HG03378 (cell line): ENCODE results near the gene TNFSF11.
"Not testable (repeated sequence)": the region's sequence is repeated elsewhere in the genome, so short reads cannot be mapped to it uniquely, and the experiment has no call there.

Experiments
- ATAC-seq: cut with Tn5 transposase; IDR thresholded peaks from one replicate; pipeline ENCODE4 v1.9.1; 2021; ENCODE audit warnings: mild to moderate bottlenecking, moderate library complexity; ENCODE audit not compliant: unreplicated experiment

The TNFSF11 gene

DNA sequence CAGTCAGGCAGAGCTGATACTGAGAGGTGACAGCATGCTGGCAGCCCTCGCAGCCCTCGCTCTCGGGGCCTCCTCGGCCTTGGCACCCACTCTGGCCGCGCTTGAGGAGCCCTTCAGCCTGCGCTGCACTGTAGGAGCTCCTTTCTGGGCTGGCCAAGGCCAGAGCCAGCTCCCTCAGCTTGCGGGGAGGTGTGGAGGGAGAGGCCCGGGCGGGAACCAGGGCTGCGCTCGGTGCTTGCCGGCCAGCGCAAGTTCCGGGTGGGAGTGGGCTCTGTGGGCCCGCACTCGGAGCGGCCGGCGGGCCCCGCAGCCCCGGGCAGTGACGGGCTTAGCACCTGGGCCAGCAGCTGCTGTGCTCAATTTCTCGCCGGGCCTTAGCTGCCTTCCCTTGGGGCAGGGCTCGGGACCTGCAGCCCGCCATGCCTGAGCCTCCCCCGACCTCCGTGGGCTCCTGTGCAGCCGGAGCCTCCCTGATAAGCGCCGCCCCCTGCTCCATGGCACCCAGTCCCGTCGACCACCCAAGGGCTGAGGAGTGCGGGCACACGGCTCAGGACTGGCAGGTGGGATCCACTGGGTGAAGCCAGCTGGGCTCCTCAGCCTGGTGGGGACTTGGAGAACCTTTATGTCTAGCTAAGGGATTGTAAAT, 14.3 kb upstream of the TNFSF11 start:
- ATAC-seq = not testable (repeated sequence)

GRCh38 chr13:42560320-42560719, 13.6 kb upstream of the TNFSF11 start:
- ATAC-seq = not testable (repeated sequence)

- ATAC-seq = no peak
Measured at GRCh38 chr13:42561752-42562467, 12.0 kb upstream of the TNFSF11 start.

GRCh38 chr13:42567906-42568305, 6.0 kb upstream of the TNFSF11 start:
- no peak for ATAC-seq

- no peak for ATAC-seq
Measured at GRCh38 chr13:42569576-42570344, 4.2 kb upstream of the TNFSF11 start.

DNA sequence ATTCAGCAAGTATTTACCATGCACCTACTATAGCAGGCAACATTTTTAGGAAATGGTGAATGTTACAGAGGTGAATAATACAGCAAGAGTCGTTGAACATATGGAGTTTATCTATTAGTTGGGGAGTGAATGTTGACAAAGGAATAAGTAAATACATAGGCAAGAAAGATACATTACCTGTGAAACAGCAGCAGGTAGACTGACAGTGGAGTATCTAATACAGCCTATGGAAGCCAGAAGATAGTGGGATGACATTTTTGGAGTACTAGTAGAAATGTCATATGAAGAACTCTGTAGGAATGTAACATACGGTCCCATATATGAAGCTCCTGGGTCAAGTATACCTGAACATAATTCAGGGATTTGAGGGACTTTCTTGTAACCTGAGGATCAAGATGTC, 2.1 kb upstream of the TNFSF11 start:
- ATAC-seq = no peak

DNA sequence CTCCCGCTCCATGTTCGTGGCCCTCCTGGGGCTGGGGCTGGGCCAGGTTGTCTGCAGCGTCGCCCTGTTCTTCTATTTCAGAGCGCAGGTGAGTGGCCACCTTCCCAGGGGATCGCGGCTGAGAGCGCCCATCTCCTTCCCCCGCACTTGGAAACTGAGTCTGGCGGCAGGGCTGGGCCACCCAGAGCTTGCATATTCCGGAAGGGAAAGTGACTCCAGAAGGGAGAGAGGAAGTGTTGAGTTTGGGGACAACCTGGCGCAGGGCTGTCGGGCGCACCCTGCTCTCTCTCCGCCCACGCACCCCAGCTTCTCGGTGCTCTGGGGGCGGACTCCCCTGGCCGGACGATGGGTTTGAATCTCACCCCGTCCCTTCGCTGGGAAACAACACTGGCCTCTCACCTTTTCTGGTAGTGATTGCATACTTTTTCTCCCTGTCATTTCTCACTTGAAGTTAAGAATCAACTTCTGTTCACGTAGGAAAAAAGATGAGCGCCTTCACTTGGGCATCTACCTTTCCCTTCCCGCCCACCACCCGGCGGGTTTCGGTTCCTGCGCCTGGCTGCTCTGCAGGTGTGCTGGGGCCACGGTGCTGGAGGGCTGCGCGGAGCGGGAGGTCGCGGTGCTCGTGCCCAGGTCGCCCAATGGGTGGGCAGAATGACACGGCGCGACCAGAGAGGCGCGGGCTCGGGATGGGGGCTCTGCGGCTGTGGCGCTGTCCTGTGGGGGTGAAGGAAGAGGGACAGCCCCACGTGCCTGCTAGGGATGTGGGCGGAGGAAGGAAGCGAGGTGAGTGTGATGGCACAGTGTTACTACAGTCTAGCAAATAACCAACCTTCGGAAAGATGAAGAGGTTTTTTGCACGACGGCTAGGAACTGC, 721 bp downstream of the TNFSF11 start:
- ATAC-seq = peak; percentile 57

- ATAC-seq = no peak
Measured at GRCh38 chr13:42575938-42576337, 2.0 kb downstream of the TNFSF11 start.

DNA sequence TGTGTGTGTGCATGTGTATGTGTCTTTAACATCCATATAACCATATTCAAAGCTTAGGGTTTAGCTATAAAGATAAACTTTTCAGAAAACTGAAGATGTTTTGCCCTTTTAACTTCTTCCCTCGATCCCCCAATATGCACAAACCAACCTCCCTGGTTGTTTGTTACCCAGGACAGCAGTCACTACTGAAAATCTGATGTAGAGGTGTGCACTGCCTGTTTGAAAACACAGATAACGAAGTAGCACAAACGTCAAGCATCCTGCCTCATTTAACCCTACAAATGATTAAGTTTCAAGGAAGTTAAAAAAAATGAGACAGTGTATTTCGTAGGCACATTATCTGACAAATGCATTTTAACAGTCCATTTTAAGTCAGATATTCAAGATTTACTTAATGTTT, 3.6 kb downstream of the TNFSF11 start:
- ATAC-seq = no peak

DNA sequence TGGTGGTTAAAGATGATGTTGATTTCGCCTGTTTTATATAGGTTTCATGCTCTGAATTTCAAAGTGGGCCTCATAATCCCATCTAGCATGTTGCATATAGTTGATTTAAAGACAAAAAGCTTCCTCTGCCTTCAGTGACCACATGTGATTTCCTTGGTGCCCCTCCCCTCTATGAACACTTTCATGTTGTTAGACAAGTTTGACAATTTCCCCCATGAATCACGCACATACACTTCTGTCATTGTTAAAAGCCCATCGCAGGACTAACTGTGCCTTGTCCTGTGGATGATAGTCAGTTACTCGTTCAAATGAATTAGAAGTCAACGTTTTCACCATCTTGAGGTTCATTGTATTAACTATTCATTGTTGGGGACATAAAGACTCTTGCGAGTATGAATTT, 6.7 kb downstream of the TNFSF11 start:
- ATAC-seq = no peak

DNA sequence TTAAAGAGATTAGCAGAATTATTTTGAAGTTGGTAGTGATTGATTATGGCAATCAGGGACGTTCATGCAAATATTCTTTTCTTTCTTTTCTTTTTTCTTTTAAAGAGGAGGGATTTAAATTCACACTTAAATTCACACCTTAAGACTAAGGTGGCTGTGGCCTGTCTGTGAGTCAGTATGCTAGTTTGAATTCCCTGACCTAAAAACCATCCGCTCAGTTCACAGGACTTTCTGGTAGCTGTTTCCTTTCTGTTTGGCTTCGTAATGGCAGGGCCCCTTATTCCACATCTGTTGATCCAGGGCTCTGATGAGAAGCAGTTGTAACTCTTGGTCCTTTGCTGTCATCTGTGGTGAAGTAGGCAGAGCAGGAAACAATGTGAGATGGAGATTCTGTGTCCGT, 7.5 kb downstream of the TNFSF11 start:
- ATAC-seq = no peak

DNA sequence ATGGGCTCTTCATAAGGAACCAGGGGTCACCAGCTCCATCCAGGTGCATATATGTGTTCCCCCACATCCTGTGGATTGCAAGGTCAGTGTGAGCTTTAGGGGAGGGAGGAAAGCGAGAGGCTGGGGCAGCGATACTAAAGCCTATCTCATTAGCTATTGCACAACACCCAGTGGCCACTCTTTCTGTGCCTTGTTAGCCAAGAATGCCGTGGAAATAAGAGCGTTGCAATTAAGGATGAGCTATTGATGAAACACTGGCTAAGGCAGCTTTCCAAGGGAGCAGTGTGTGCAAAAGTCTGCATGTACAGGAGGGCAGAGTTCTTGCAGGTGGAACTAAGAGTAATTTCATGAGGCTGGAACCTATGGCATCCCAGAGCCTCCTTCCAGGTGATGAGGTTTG, 17.6 kb downstream of the TNFSF11 start:
- no peak for ATAC-seq

GRCh38 chr13:42592915-42593900, 19.3 kb downstream of the TNFSF11 start:
- no peak for ATAC-seq

DNA sequence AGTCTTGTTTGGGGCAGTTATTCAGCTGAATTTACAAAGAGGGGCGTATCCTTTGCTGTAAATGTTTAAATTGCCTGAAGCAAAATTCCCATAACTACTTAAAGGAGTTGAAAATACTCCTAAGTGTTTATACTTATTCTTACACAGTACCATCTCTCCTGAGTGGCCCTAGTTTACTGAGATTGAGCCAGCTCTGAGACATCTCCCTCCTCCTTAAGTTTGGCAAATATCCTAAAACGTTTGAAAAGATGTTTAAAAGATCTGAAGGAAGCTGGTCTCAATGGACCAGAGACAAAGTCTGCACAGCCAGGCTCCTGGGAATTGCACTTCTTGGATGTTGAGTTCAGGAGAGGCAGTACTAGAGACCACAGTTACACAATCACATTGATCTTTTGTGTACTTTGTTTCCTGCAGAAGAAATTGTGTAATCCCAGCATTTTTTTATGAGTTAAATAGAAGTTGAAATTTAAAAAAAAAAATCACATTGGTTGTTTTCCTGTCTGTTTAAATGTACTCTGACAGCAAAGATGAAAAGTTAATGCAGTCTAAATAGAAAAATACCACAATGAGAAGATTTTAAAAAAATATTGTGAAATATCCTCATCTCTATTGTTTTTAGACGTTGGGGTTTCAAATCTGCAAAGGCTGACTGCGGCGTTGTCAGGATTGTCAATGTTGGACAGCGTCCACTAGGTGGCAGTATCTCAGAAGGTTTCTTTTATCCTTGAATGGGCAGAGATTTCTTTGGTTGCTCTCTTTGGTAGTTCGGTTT, 20.7 kb downstream of the TNFSF11 start:
- ATAC-seq = peak; percentile 60

- no peak for ATAC-seq
Measured at GRCh38 chr13:42595253-42595571, 21.3 kb downstream of the TNFSF11 start.

GRCh38 chr13:42597505-42597904, 23.6 kb downstream of the TNFSF11 start:
- ATAC-seq = no peak

DNA sequence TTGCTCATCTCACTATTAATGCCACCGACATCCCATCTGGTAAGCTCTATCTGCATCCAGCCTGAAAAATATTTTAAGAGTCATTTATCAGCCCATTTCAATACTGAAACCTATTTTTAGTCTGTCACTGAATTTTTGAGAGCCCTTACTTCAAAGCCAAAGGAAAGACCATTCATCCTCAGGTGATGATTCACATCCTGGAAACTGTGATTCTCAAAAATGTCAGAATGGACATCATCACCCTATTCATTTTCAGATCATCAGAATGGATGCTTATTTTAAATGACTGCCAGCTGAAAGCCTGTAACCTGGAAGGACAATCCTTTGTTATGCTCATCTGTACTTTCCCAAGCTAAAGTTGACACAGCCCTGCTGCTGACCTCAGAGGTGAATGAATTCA, 27.0 kb downstream of the TNFSF11 start:
- ATAC-seq = no peak

- peak; percentile 84 for ATAC-seq
Measured at GRCh38 chr13:42602906-42603305, 29.0 kb downstream of the TNFSF11 start.

- ATAC-seq = no peak
Measured at GRCh38 chr13:42603571-42603970, 29.6 kb downstream of the TNFSF11 start.
